HG02763 (cell line): ENCODE data around the gene LSM12.

Source experiments
- ATAC-seq: cut with Tn5 transposase; IDR thresholded peaks from one replicate; pipeline ENCODE4 v1.9.1; 2021; ENCODE audit warnings: mild to moderate bottlenecking, moderate library complexity; ENCODE audit not compliant: unreplicated experiment

The LSM12 gene

GRCh38 chr17:44095647-44096496 is 29.4 kb upstream of the LSM12 start:
- no peak for ATAC-seq

GRCh38 chr17:44095388-44095646 is 28.8 kb upstream of the LSM12 start:
- no peak for ATAC-seq

DNA sequence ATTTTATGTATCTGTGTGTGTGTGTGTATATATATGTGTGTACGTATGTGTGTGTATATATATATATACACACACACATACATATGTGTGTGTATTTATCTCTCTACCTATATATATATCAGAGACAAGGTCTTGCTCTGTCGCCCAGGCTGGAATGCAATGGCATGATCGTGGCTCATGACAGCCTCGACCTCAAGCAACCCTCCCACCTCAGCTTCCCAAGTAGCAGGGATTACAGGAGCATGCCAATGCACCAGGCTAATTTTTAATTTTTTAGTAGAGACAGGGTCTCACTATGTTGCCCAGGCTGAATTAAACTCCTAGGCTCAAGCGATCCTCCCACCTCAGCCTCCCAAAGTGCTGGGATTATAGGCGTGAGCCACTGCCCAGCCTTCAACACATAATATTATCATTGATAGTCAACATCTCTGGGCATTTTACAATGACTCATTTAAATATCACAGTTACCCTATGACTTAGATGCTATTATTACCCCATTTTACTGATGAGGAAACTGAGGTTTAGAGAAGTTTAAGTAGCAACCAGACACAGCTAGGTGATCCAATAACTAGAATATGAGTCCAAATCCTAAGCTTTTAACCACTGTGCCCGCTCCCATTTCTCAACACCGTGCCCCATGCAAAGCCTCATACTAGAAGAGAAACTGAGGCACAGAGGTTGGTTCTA is 28.4 kb upstream of the LSM12 start:
- ATAC-seq, result no peak

- ATAC-seq, result no peak
Measured at GRCh38 chr17:44093231-44093900, 26.9 kb upstream of the LSM12 start.

- ATAC-seq, result no peak
Measured at GRCh38 chr17:44092051-44092450, 25.6 kb upstream of the LSM12 start.

DNA sequence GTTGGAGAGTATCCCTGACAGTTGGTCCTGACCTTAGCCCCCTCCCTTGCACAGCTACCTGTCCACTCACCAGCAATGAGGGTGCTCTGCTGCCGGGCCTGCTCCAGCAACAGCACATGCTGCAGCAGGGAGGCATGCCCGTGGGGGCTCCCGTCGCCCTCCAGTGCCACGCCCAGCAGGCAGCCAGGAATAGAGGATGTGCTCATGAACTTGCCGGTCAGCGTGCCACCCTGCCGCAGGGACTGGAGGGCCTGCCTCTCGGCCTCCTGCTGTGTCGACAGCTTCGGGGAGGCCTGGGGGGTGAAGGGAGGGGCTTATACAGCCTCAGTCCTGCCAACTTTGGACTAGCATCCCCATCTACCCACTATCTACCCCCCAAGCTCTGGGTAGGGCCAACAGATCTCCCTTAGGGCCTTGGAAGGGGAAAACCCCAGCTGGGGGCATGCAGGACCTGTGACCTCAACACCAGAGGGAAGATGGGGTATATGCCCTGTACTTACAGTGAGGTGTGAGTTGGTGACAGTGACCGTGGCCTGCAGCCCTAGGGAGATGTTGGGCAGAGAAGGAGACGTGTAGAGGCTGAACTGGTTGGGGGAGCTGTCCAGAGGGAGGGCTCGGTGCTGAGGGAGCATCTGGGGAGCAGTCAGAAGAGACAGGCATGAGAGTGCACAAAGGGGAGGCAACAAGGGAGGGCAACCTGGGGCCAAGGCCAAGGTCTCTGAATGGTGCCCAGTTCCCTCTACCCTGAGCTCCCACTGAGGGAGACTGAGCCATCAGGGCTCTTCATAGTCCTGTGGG is 24.9 kb upstream of the LSM12 start:
- no peak for ATAC-seq

- ATAC-seq, result no peak
Measured at GRCh38 chr17:44088254-44088653, 21.8 kb upstream of the LSM12 start.

GRCh38 chr17:44087319-44087718 is 20.8 kb upstream of the LSM12 start:
- no peak for ATAC-seq

DNA sequence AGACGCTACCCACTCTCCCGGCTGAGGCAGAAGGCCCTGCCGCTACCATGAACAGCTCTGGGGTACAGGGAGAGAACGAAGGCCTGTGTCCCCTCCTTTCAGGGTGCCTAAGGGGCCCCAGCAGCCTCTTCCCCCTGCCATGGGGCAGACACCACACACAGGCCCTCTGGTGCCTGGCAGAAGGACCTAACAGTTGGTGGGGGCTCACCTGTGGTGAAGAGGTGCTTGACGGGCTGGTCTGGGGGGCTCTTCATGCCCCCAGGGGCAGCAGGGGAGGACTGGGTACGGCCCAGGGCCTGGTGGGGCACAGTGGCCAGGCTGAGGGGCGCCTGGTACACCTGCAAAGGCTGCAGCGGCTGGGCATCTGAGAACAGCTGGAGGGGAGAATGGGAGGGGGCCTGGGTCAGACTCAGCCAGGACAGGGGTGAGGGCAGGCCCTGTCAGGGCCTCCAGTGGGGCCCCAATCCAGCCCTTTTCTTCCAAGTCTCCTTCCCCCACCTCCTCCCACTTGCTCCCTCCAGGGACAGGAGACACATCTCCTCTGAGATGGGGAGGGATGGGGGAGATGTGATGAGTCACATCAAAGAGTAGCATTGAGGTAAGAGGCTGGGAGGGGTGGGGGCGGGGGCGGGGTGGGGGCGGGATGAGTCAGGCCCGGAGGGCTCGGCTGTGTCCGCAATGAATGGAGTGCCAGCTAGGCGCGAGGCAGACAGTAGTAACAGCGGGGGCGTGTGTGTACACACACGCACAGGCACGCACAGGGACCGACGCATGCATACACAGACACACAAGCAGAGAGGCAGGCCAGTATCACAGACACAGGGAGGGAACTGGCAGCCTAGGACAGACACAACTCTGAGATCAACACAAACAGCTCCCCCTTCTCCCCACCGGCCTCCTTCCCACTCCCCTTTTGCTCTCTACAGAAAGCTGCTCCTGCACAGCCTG is 20.2 kb upstream of the LSM12 start:
- no peak for ATAC-seq

GRCh38 chr17:44085908-44086307 is 19.4 kb upstream of the LSM12 start:
- ATAC-seq, result no peak

DNA sequence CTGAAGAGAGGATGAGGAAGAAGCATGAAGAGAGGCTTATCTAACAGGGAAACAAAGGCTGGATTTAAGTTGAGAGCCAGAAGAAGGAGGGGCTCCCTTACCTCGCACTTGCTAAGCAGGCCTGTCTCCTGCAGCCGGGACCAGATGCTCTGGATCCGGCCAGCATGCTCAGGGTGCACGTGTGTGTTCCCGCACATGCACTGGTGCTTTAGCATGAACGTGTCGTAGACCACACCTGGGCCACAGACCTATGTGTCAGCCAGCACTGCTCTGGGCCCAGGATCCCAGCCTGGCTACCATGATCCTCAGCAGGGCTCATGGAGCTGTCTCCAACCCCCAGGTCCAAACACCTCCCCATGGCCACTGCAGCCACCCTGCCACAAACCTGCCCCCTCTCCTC is 18.4 kb upstream of the LSM12 start:
- no peak for ATAC-seq

DNA sequence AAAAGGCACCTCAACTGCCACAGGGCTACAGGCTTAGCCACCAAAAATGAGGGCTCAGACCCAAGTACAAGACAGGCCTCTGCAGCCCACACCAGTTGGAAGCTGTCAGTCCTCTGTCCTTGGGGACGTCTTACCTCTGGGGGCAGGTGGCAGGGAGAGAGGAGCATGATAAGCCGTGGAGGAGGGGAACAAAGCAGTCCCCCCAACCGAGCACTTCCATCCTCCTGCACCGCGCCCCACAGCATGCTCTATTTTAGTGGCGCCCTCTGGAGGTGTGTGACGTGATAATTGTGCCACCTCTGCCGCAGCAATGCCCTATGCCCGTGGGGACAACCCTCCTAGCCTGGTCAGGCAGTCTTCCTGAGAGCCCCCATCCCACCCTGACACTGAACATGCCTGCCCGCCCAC is 17.7 kb upstream of the LSM12 start:
- ATAC-seq, result no peak

DNA sequence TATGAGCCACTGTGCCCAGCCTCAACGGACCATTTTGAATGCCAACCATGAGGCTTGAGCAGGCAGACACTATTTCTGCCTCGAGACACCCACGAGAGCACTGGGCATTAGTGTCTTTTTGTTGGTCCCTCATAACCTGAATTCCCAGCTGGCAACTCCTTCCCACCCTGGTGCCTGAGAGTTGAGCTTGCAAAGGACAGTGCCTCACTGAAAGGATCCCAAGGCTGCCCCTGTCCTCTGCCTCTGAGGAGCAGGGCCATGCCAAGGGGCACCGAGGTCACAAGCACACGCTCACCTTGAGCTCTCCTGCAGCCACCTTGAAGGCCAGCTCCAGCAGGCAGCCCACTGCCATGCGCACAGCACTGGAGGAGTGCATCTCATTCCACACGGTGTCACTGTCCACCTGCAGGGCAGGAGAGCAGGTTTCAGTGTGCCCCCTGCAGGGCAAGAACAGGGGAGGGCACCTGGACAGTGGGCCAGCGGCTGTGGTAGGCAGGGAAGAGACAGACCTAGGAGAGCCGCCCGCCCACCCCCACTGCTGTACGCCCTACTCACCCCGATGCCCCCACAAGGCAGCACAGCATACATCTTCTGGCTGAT is 16.9 kb upstream of the LSM12 start:
- no peak for ATAC-seq

DNA sequence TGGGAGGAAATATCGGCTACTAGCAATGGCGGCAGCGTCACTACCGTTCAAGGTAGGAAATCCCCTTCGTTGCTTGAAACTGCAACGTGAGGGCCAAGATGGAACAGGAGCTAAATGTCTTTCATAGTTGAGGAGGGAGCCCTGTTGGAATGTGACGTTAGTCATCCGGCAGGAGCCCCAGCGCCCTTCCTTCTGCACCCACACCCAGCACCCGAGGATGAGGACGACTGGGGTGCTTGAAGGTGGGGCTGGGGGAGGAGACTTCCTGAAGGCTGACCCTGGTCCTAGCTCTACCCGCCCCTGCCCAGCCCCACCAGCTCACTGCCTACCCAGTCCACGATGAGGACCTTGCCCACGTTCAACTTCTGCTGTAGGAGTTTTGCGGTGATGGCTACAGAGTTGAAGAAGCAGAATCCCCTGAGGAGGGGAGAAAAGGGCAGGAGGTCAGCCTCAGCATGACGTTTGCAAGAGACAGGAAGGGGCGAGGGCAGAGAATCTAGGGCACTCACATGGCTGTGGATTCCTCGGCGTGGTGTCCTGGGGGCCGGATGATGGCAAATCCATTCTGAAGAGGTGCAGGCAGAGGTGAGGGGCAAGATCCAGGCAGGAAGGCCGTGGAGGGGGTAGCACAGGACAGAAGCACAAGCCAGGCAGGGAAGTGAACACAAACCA is 15.9 kb upstream of the LSM12 start:
- no peak for ATAC-seq

DNA sequence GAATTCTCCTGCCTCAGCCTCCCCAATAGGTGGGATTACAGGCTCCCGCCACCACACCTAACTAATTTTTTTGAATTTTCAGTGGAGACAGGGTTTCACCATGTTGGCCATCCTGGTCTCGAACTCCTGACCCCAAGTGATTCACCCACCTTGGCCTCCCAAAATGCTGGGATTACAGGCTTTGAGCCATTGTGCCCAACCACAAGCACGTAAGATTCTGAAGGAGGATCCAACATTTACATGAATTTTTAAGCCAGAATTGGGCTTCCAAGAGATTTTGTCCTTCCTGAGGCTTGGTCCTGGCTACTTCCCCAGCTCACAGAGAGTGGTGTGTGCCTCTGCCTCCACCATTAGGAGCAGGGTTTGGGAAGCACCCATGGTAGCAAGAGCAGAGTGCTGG is 15.2 kb upstream of the LSM12 start:
- ATAC-seq, result no peak

GRCh38 chr17:44079877-44080821 is 13.7 kb upstream of the LSM12 start:
- no peak for ATAC-seq

- ATAC-seq, result no peak
Measured at GRCh38 chr17:44078412-44078811, 11.9 kb upstream of the LSM12 start.

- no peak for ATAC-seq
Measured at GRCh38 chr17:44077595-44077909, 11.1 kb upstream of the LSM12 start.
